Endothelial cell of umbilical vein (primary cell): ENCODE data around the gene DIP2C. TPM values are rescaled to one million over a fixed set of nuclear protein-coding genes. Genes with fewer than 3 reads are reported as not detected.

ENCODE experiments used
- BruUV-seq: library from RNA; stranded (reverse); fragments of 400-500 nt; replicated peaks from 2 replicates; lab custom pipeline; 2021; lab: Mats Ljungman, UMichigan
- CTCF ChIA-PET: fragments of 300-600, 350-600 bp; sonication (Branson Sonifier 250); formaldehyde crosslinking; loops from one replicate; lab custom pipeline; 2021; ENCODE audit warnings: antibody characterized with exemption, inconsistent platforms; lab: Charles Lee
- POLR2A ChIA-PET: fragments of 300-600, 350-600 bp; sonication (Branson Sonifier 250); formaldehyde crosslinking; loops from one replicate; lab custom pipeline; 2021; ENCODE audit warnings: antibody characterized with exemption, inconsistent platforms; lab: Charles Lee
- DNase-seq: peaks from one replicate; pipeline ENCODE4 v3.0.0-alpha.2; 2011; ENCODE audit warnings: low read depth, low spot score
- FAIRE-seq: peaks from 2 replicates; lab custom pipeline; 2011; peaks lifted over from hg19 to GRCh38; lab: Jason Lieb, UNC
- H2AFZ ChIP-seq: 2 replicates; pipeline ENCODE4 v1.6.0; 2012; ENCODE audit warnings: low read depth, low read length, control low read depth, inconsistent platforms
- H3K27ac ChIP-seq: 2 replicates; pipeline ENCODE4 v1.5.1; 2011; ENCODE audit warnings: low read depth, mild to moderate bottlenecking, control low read depth, low read length, moderate library complexity; ENCODE audit not compliant: insufficient read depth
- H3K27me3 ChIP-seq, 2 experiments: 2 replicates each; pipeline versions ENCODE4 v1.6.0 to v1.6.1; 2011; ENCODE audit warnings: low read length in 2 of 2, mixed read lengths in 1 of 2; ENCODE audit not compliant: control insufficient read depth in 2 of 2, insufficient read depth in 2 of 2
- H3K36me3 ChIP-seq, 2 experiments: 2 replicates in 1 of 2; 3 replicates in 1 of 2; pipeline ENCODE4 v1.5.1; 2011; ENCODE audit warnings: low read length in 2 of 2, mild to moderate bottlenecking in 1 of 2, moderate library complexity in 1 of 2; ENCODE audit not compliant: control insufficient read depth in 2 of 2, insufficient read depth in 2 of 2; ENCODE audit errors: extremely low read depth in 1 of 2
- H3K4me1 ChIP-seq: 3 replicates; pipeline ENCODE4 v1.5.1; 2011; ENCODE audit warnings: mild to moderate bottlenecking, low read length; ENCODE audit not compliant: control insufficient read depth, insufficient read depth; ENCODE audit errors: extremely low read depth
- H3K4me2 ChIP-seq: 2 replicates; pipeline ENCODE4 v1.6.1; 2011; ENCODE audit warnings: low read length, control low read depth, mixed read lengths; ENCODE audit not compliant: insufficient read depth
- H3K4me3 ChIP-seq, 3 experiments: fragments of 200-600 bp in 1 of 3; sonication (generic), shearing (Covaris generic) in 1 of 3; replicated peaks in 1 of 3; 2 replicates each; pipeline ENCODE4 v1.5.1; 2011 to 2016; ENCODE audit warnings: control low read depth in 3 of 3, low read length in 3 of 3, mild to moderate bottlenecking in 2 of 3, inconsistent platforms in 1 of 3, low read depth in 1 of 3, moderate library complexity in 1 of 3; ENCODE audit not compliant: insufficient read depth in 1 of 3
- H3K79me2 ChIP-seq: 2 replicates; pipeline ENCODE4 v1.6.0; 2012; ENCODE audit warnings: low read length, inconsistent platforms; ENCODE audit not compliant: control insufficient read depth, insufficient read depth
- H3K9ac ChIP-seq: replicated peaks from 2 replicates; pipeline ENCODE3; 2011; ENCODE audit warnings: low read length, control low read depth; ENCODE audit not compliant: insufficient read depth; ENCODE audit errors: extremely low read depth
- H3K9me1 ChIP-seq: replicated peaks from 3 replicates; pipeline ENCODE4 v1.6.0; 2011; ENCODE audit warnings: mild to moderate bottlenecking, low read length; ENCODE audit not compliant: control insufficient read depth, insufficient read depth; ENCODE audit errors: extremely low read depth
- H3K9me3 ChIP-seq: replicated peaks from 2 replicates; pipeline ENCODE4 v1.5.1; 2012; ENCODE audit warnings: low read length, inconsistent platforms; ENCODE audit not compliant: control insufficient read depth, insufficient read depth
- H4K20me1 ChIP-seq: replicated peaks from 2 replicates; pipeline ENCODE3; 2011; ENCODE audit warnings: mild to moderate bottlenecking, low read length; ENCODE audit not compliant: control insufficient read depth, insufficient read depth; ENCODE audit errors: extremely low read depth
- CTCF ChIP-seq, 2 donors: IDR thresholded peaks; 1 replicate in 1 of 2; 2 replicates in 1 of 2; pipeline ENCODE4 v1.5.1; 2011; ENCODE audit warnings: low read length in 2 of 2, mild to moderate bottlenecking in 2 of 2, moderate library complexity in 2 of 2, control low read depth in 1 of 2, inconsistent platforms in 1 of 2, low read depth in 1 of 2; ENCODE audit not compliant: insufficient read depth in 1 of 2; ENCODE audit errors: extremely low read depth in 1 of 2
- EZH2 ChIP-seq: IDR thresholded peaks from 2 replicates; pipeline ENCODE4 v1.6.1; 2012; ENCODE audit warnings: borderline replicate concordance, low read depth, mild to moderate bottlenecking, moderate library complexity, low read length, inconsistent platforms; ENCODE audit not compliant: severe bottlenecking
- FOS ChIP-seq: IDR thresholded peaks from 2 replicates; pipeline ENCODE4 v1.6.1; 2011; ENCODE audit warnings: mild to moderate bottlenecking, low read length, moderate library complexity, borderline replicate concordance; ENCODE audit not compliant: insufficient read depth
- GATA2 ChIP-seq: IDR thresholded peaks from 2 replicates; pipeline ENCODE4 v1.7.0; 2011; ENCODE audit warnings: low read depth, mild to moderate bottlenecking, moderate library complexity, mixed read lengths, low read length; ENCODE audit not compliant: insufficient read length, insufficient read depth
- JUN ChIP-seq: IDR thresholded peaks from 2 replicates; pipeline ENCODE4 v1.6.1; 2011; ENCODE audit warnings: borderline replicate concordance, low read depth; ENCODE audit not compliant: insufficient read length, insufficient read depth
- MAX ChIP-seq: IDR thresholded peaks from 2 replicates; pipeline ENCODE4 v1.6.1; 2011; ENCODE audit not compliant: insufficient read depth, insufficient read length
- POLR2A ChIP-seq: IDR thresholded peaks from 2 replicates; pipeline ENCODE4 v1.6.1; 2012; ENCODE audit warnings: low read depth, mild to moderate bottlenecking, control low read depth, low read length
- POLR2AphosphoS5 ChIP-seq: IDR thresholded peaks from 2 replicates; pipeline ENCODE4 v1.6.1; 2012; ENCODE audit warnings: low read depth, mild to moderate bottlenecking, control low read depth, low read length, moderate library complexity; ENCODE audit not compliant: insufficient read depth
- dilution Hi-C: fragments of 300-500 bp; cut with MboI; formaldehyde crosslinking; loops from one replicate; pipeline ENCODE4 v1.15.0; 2019; ENCODE audit warnings: low sequenced_read_pairs; ENCODE audit not compliant: extremely low pct_ligation_motif_present
- intact Hi-C: fragments of 100-400 bp; cut with micrococcal nuclease; formaldehyde crosslinking; loops from one replicate; pipeline ENCODE4 v1.10.0; 2022
- polyA plus RNA-seq, 4 experiments: library from polyadenylated mRNA; depleted of rRNA in 3 of 4; stranded (reverse) in 3 of 4; unstranded in 1 of 4; fragments of >200 nt; gene quantifications; 2 replicates each; pipeline versions ENCODE4 v1.2.1 to v1.2.3, GENCODE V29; 2011 to 2012; ENCODE audit warnings: missing spikeins in 1 of 4
- total RNA-seq: library from RNA; stranded (reverse); gene quantifications from 2 replicates; pipeline ENCODE4 v1.2.3, GENCODE V29; 2021

Gene DIP2C
- total and polyA plus RNA-seq, 2 donors (not counting 3 experiments of a cell fraction or from before 2014, with no cell fraction given): 3.6 to 10.7 TPM

GRCh38 chr10:251982-252582 is 437.4 kb downstream of the DIP2C start:
- intact Hi-C loops: no loop called here
- no peak overlapping the region for H3K27ac ChIP-seq
- POLR2A ChIA-PET: no interaction called here

More at GRCh38 chr10:251982-252582, 437.4 kb downstream of the DIP2C start:
- Histone ChIP-seq H3K9me1 (no peaks in the 10 kb centered on the region), H3K36me3 (peaks cover 12 to 19% of the 10 kb centered on the region in 2 experiments), H2AFZ (no peak overlapping the region), H3K27me3 (no peaks in the 10 kb centered on the region), H4K20me1 (no peaks in the 10 kb centered on the region), H3K4me3 (no peak overlapping the region), H3K79me2 (no peaks in the 10 kb centered on the region), H3K4me2 (no peak overlapping the region), H3K9ac (no peak overlapping the region), H3K4me1 (no peaks in the 10 kb centered on the region), H3K9me3 (no peaks in the 10 kb centered on the region)
- TF ChIP-seq MAX: no peak
- TF ChIP-seq GATA2: no peak
- TF ChIP-seq FOS: no peak
- TF ChIP-seq JUN: no peak
- no peak for TF ChIP-seq CTCF (IDR thresholded peaks at IDR 0.05; ENCODE audit: extremely low read depth in 1 of 2, insufficient read depth in 1 of 2, low read depth in 1 of 2, low read length in 2 of 2)
- no peak for TF ChIP-seq EZH2
- TF ChIP-seq POLR2AphosphoS5: no peak
- no peak for TF ChIP-seq POLR2A
- dilution Hi-C loops: no loop called here
- CTCF ChIA-PET: no interaction called here
- DNase-seq (no peak), FAIRE-seq (no peak)
- no TSS peak for BruUV-seq
